Neuronal stem cell (in vitro differentiated cells): ENCODE data around the gene MTAP.

Source experiments
- DNase-seq: peaks from one replicate; pipeline ENCODE4 v3.0.0-alpha.2; 2013; ENCODE audit warnings: low spot score
- H2AFZ ChIP-seq: one replicate; pipeline ENCODE4 v1.6.1; 2013; ENCODE audit warnings: mild to moderate bottlenecking, low read length, inconsistent platforms
- H2AK5ac ChIP-seq: 2 replicates; pipeline ENCODE4 v1.6.1; 2013; ENCODE audit warnings: low read depth, mild to moderate bottlenecking, inconsistent platforms, low read length, moderate library complexity, mixed read lengths
- H2BK120ac ChIP-seq: 2 replicates; pipeline ENCODE4 v1.6.1; 2013; ENCODE audit warnings: low read depth, mild to moderate bottlenecking, inconsistent platforms, low read length, moderate library complexity, mixed read lengths
- H2BK12ac ChIP-seq: one replicate; pipeline ENCODE4 v1.6.1; 2013; ENCODE audit warnings: low read length, inconsistent platforms
- H2BK15ac ChIP-seq: 2 replicates; pipeline ENCODE4 v1.6.1; 2013; ENCODE audit warnings: mild to moderate bottlenecking, low read length, inconsistent platforms, mixed read lengths
- H2BK5ac ChIP-seq: one replicate; pipeline ENCODE4 v1.6.1; 2013; ENCODE audit warnings: inconsistent platforms, mild to moderate bottlenecking, low read length, moderate library complexity
- H3K14ac ChIP-seq: one replicate; pipeline ENCODE4 v1.6.1; 2013; ENCODE audit warnings: low read length, inconsistent platforms
- H3K18ac ChIP-seq: 2 replicates; pipeline ENCODE4 v1.6.1; 2013; ENCODE audit warnings: low read length, inconsistent platforms
- H3K23ac ChIP-seq: 2 replicates; pipeline ENCODE4 v1.6.1; 2013; ENCODE audit warnings: low read depth, mild to moderate bottlenecking, mixed read lengths, low read length, inconsistent platforms; ENCODE audit not compliant: poor library complexity
- H3K27ac ChIP-seq: replicated peaks from 3 replicates; pipeline ENCODE4 v1.5.1; 2013; ENCODE audit warnings: low read length, inconsistent platforms
- H3K27me3 ChIP-seq, 3 experiments: 2 replicates each; pipeline ENCODE4 v1.6.1; 2013; ENCODE audit warnings: low read length in 3 of 3, mild to moderate bottlenecking in 2 of 3, inconsistent platforms in 1 of 3, low read depth in 1 of 3, mixed read lengths in 1 of 3, moderate library complexity in 1 of 3; ENCODE audit not compliant: control insufficient read depth in 3 of 3, insufficient read depth in 3 of 3
- H3K36me3 ChIP-seq, 2 donors: replicated peaks in 1 of 2; 2 replicates each; pipeline ENCODE4 v1.6.1; 2013; ENCODE audit warnings: low read length in 2 of 2; ENCODE audit not compliant: control insufficient read depth in 2 of 2, insufficient read depth in 2 of 2
- H3K4ac ChIP-seq: 2 replicates; pipeline ENCODE4 v1.6.1; 2013; ENCODE audit warnings: inconsistent platforms, mild to moderate bottlenecking, low read length, moderate library complexity
- H3K4me1 ChIP-seq, 2 donors: 1 replicate in 1 of 2; 2 replicates in 1 of 2; pipeline ENCODE4 v1.6.1; 2013; ENCODE audit warnings: low read length in 2 of 2, low read depth in 1 of 2; ENCODE audit not compliant: control insufficient read depth in 2 of 2, insufficient read depth in 1 of 2
- H3K4me2 ChIP-seq: one replicate; pipeline ENCODE4 v1.6.1; 2013; ENCODE audit warnings: mild to moderate bottlenecking, low read length, inconsistent platforms; ENCODE audit not compliant: insufficient read depth, poor library complexity, severe bottlenecking
- H3K4me3 ChIP-seq, 2 donors: 2 replicates each; pipeline ENCODE4 v1.5.1; 2013; ENCODE audit warnings: low read length in 2 of 2, mild to moderate bottlenecking in 2 of 2, inconsistent platforms in 1 of 2, moderate library complexity in 1 of 2
- H3K79me1 ChIP-seq: one replicate; pipeline ENCODE4 v1.6.1; 2013; ENCODE audit warnings: low read depth, mild to moderate bottlenecking, inconsistent platforms, low read length, moderate library complexity
- H3K9ac ChIP-seq: one replicate; pipeline ENCODE4 v1.6.1; 2013; ENCODE audit warnings: mild to moderate bottlenecking, low read depth, low read length, inconsistent platforms; ENCODE audit not compliant: poor library complexity
- H3K9me3 ChIP-seq, 2 donors: replicated peaks in 1 of 2; 2 replicates each; pipeline versions ENCODE3 to v1.6.1; 2013; ENCODE audit warnings: low read length in 2 of 2, mild to moderate bottlenecking in 2 of 2, inconsistent platforms in 1 of 2, low read depth in 1 of 2, mixed read lengths in 1 of 2, moderate library complexity in 1 of 2; ENCODE audit not compliant: control insufficient read depth in 2 of 2, insufficient read depth in 1 of 2
- H4K8ac ChIP-seq: one replicate; pipeline ENCODE4 v1.6.1; 2013; ENCODE audit warnings: low read depth, mild to moderate bottlenecking, inconsistent platforms, low read length, moderate library complexity
- H4K91ac ChIP-seq: one replicate; pipeline ENCODE4 v1.6.1; 2013; ENCODE audit warnings: low read length, low read depth, mild to moderate bottlenecking, inconsistent platforms; ENCODE audit not compliant: poor library complexity
- WGBS, 2 donors: extraction: QIAGEN DNeasy Blood & Tissue Kit; methylation state at CpG; one replicate each; pipeline ENCODE4 v1.1.7; 2013; ENCODE audit warnings: missing lambda C conversion rate in 2 of 2, mixed read lengths in 1 of 2; ENCODE audit not compliant: insufficient read length in 2 of 2, insufficient replicate concordance in 1 of 2; ENCODE audit errors: extremely low coverage in 2 of 2; 5-methylcytosine and 5-hydroxymethylcytosine counted together

MTAP gene

DNA sequence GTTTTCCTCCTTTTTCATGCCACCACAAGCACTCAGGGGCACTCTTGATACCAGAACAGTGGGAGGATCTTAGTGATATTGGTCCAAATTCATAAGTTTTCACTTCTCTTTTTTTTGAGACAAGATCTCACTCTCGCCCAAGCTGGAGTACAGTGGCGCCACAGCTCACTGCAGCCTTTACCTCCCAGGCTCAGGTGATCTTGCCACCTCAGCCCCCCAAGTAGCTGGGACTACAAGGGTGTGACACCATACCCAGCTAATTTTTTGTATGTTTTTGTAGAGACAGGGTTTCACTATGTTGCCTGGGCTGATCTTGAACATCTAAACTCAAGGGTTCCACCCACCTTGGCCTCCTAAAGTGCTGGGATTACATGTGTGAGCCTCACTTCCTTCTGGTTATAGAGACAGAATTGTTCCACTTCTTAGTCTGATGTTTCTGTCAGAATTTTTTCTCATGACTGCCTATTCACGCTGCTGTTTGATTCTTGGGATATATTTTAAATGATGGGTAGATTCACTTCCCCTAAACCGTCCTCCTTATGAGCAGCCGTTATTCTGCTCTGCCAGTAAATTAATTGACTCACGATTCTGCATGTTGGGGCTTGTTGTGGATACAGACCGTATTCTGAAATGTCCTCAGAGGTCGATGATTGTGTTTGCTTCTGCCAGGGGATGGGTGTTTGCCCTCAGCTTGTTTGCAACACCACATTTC is 30.8 kb downstream of the MTAP start:
- no peak overlapping the region for H2BK120ac ChIP-seq
- no peak overlapping the region for H2BK5ac ChIP-seq
- no peak overlapping the region for H3K14ac ChIP-seq
- no peaks in the 10 kb centered on the region for H3K4me1 ChIP-seq
- no peak overlapping the region for H3K4me3 ChIP-seq
- H3K23ac ChIP-seq = no peak overlapping the region
- H2AFZ ChIP-seq = no peak overlapping the region
- DNase-seq = no peak
- no peak overlapping the region for H4K91ac ChIP-seq
- no peak overlapping the region for H3K4ac ChIP-seq
- peaks cover 1 to 28% of the 10 kb centered on the region in 2 donors for H3K9me3 ChIP-seq
- H3K36me3 ChIP-seq = peaks cover 31 to 100% of the 10 kb centered on the region in 2 donors
- H2BK15ac ChIP-seq = no peak overlapping the region
- no peaks in the 10 kb centered on the region for H3K27me3 ChIP-seq
- no peak overlapping the region for H3K27ac ChIP-seq
- whole genome bisulfite sequencing, 2 donors = no CpG with 5 or more reads among the region's 8 CpGs
- no peaks in the 10 kb centered on the region for H3K79me1 ChIP-seq
- H3K18ac ChIP-seq = no peak overlapping the region
- no peak overlapping the region for H3K9ac ChIP-seq
- no peak overlapping the region for H3K4me2 ChIP-seq
- no peak overlapping the region for H4K8ac ChIP-seq
- no peak overlapping the region for H2BK12ac ChIP-seq
- H2AK5ac ChIP-seq = no peak overlapping the region

DNA sequence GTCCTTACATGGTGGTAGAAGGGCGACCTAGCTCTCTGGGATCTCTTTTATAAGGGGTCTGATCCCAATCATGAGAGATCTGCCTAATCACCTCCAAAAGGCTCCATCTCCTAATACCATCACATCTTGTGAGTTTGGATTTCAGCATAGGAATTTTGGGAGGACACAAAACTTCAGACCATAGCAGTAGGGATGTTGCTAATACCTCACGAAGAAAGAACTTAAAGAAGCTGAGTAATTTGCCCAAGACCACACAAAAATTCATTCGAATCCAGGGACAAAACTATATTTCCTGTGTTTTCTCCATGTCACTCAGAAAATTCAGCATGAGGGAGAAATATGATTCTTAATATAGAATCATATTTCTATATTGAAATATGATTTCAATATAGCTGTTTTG is 32.7 kb downstream of the MTAP start:
- Histone ChIP-seq H3K4ac (no peak overlapping the region), H3K9me3 (peaks cover 1 to 40% of the 10 kb centered on the region in 2 donors), H3K4me3 (no peak overlapping the region), H4K8ac (no peak overlapping the region), H3K27me3 (no peaks in the 10 kb centered on the region), H3K23ac (no peak overlapping the region), H2AK5ac (no peak overlapping the region), H3K4me2 (no peak overlapping the region), H3K79me1 (no peaks in the 10 kb centered on the region), H3K14ac (no peak overlapping the region), H3K27ac (no peak overlapping the region), H3K4me1 (no peaks in the 10 kb centered on the region), H3K18ac (no peak overlapping the region), H2BK12ac (no peak overlapping the region), H4K91ac (no peak overlapping the region), H2BK120ac (no peak overlapping the region), H2BK5ac (no peak overlapping the region), H3K36me3 (peaks cover 31 to 99% of the 10 kb centered on the region in 2 donors), H2BK15ac (no peak overlapping the region), H2AFZ (no peak overlapping the region), H3K9ac (no peak overlapping the region)
- DNase-seq = no peak
- no CpG with 5 or more reads among the region's 3 CpGs for WGBS, 2 donors

DNA sequence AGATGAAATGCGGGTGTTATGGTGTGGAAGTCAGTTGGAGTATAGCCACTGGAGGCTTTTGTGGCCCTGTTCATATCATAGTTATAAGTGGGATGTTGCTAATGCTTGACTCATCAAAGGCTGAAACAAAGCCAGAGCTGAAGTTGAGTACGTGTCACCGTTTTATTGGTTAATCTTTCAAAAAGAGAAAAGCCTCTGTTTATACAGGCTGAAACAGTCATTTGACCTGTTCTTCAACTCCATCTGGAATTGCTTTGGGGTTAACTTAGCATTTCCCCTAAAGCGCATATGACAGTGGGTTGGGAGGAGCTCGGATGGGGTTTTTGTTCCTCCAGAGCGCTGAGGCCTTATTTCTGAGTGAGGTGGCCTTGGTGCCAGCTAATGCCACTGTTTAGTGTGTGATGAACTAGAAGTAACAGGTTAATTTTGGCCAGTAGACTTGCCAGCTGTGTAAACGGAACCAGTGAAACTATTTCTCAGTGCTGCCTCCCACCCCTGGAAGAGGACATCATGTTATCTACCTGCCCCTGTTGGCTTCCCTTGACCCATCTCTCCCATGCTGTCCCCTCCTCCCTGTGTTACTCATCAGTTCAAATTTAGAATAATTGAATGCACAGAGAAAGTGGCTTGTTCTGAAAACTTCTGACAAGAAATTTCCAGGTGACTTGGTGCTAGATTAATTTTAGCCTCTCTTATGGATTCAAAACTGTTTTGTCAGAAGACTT is 34.2 kb downstream of the MTAP start:
- no peak overlapping the region for H3K4ac ChIP-seq
- no peak overlapping the region for H2AFZ ChIP-seq
- H3K9me3 ChIP-seq = peaks cover 12 to 55% of the 10 kb centered on the region in 2 donors
- WGBS, 2 donors = no CpG with 5 or more reads among the region's 7 CpGs
- H3K14ac ChIP-seq = no peak overlapping the region
- H2BK15ac ChIP-seq = no peak overlapping the region
- H3K23ac ChIP-seq = no peak overlapping the region
- no peak overlapping the region for H4K91ac ChIP-seq
- H4K8ac ChIP-seq = no peak overlapping the region
- no peak overlapping the region for H2BK5ac ChIP-seq
- H3K27me3 ChIP-seq = no peaks in the 10 kb centered on the region
- H3K4me1 ChIP-seq = no peaks in the 10 kb centered on the region
- DNase-seq = no peak
- no peak overlapping the region for H2BK12ac ChIP-seq
- H3K36me3 ChIP-seq = peaks cover 42 to 99% of the 10 kb centered on the region in 2 donors
- H3K79me1 ChIP-seq = no peaks in the 10 kb centered on the region
- no peak overlapping the region for H3K9ac ChIP-seq
- no peak overlapping the region for H3K4me2 ChIP-seq
- no peak overlapping the region for H3K18ac ChIP-seq
- H3K4me3 ChIP-seq = no peak overlapping the region
- no peak overlapping the region for H2BK120ac ChIP-seq
- no peak overlapping the region for H3K27ac ChIP-seq
- no peak overlapping the region for H2AK5ac ChIP-seq

- DNase-seq = no peak
- Histone ChIP-seq H3K4me3 (no peak overlapping the region), H3K27me3 (no peaks in the 10 kb centered on the region), H3K9ac (no peak overlapping the region), H3K14ac (no peak overlapping the region), H3K4me1 (no peaks in the 10 kb centered on the region), H2AFZ (no peak overlapping the region), H3K4me2 (no peak overlapping the region), H3K79me1 (no peaks in the 10 kb centered on the region), H3K36me3 (peaks cover 42 to 99% of the 10 kb centered on the region in 2 donors), H3K27ac (no peak overlapping the region), H2BK15ac (no peak overlapping the region), H2BK12ac (no peak overlapping the region), H3K9me3 (peaks cover 12 to 60% of the 10 kb centered on the region in 2 donors), H3K23ac (no peak overlapping the region), H4K91ac (no peak overlapping the region), H2BK120ac (no peak overlapping the region), H2AK5ac (no peak overlapping the region), H3K4ac (no peak overlapping the region), H2BK5ac (no peak overlapping the region), H4K8ac (no peak overlapping the region), H3K18ac (no peak overlapping the region)
- no CpG with 5 or more reads among the region's 6 CpGs for WGBS, 2 donors
These were observed 35.1 kb downstream of the MTAP start for GRCh38 chr9:21837501-21837900.
